Measurements from ENCODE around the gene CDK5RAP3.

DNA sequence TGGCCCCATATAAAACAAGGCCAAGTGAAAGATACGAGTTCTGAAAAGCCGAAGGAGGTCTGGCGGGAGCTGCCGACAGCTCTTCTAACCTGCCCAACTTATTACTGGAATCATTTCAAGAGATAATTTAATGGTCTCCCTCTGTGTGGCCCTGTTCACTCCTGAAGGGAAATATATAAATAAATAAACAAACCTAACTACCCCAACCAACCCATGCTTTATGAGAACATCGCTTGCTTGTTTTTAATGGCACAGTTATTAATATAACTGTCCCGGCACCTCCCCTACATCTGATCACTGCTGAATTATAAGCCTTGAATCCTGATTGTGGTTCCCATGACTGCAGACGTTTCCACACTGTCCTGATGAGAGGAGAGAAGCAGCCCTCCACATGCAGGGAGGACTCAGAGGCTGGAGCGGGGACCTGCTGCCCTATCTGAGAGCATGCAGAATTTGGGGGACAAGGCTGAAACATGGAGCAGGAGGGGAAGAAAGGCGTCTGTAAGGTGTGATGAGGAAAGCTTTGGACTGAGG lies 22.2 kb downstream of the CDK5RAP3 start:
- no peak for TF ChIP-seq CTCF (IDR thresholded peaks at IDR 0.05)
- TF ChIP-seq EMX1 (CRISPR knock-in tag; IDR thresholded peaks at IDR 0.05), result no peak
- no peak for TF ChIP-seq ZNF121 (CRISPR knock-in tag; IDR thresholded peaks at IDR 0.05)
- TF ChIP-seq CREB1 (CRISPR knock-in tag; IDR thresholded peaks at IDR 0.05), result no peak
- no peak for TF ChIP-seq ZNF423 (CRISPR knock-in tag; IDR thresholded peaks at IDR 0.05)
- TF ChIP-seq MAX (CRISPR knock-in tag; IDR thresholded peaks at IDR 0.05), result no peak
- no peak for TF ChIP-seq JUN (CRISPR knock-in tag; IDR thresholded peaks at IDR 0.05)
- TF ChIP-seq CBFB (CRISPR knock-in tag; IDR thresholded peaks at IDR 0.05; ENCODE audit: low read depth), result no peak
- no peak for TF ChIP-seq ZNF416 (CRISPR knock-in tag; IDR thresholded peaks at IDR 0.05)
- no peak for TF ChIP-seq ATF3 (CRISPR knock-in tag; conservative IDR thresholded peaks at IDR 0.05)

Measured in WTC11 (cell line).